RPMI8226 (cell line): ENCODE results near the gene CLDN9.
A peak's percentile ranks its signal among the peaks of the same experiment; 100 is the strongest.
"Not testable (repeated sequence)": the region's sequence is repeated elsewhere in the genome, so short reads cannot be mapped to it uniquely, and the experiment has no call there.

Source experiments
- DNase-seq: peaks from one replicate; pipeline ENCODE4 v3.0.0-alpha.2; 2015

CLDN9 gene

DNA sequence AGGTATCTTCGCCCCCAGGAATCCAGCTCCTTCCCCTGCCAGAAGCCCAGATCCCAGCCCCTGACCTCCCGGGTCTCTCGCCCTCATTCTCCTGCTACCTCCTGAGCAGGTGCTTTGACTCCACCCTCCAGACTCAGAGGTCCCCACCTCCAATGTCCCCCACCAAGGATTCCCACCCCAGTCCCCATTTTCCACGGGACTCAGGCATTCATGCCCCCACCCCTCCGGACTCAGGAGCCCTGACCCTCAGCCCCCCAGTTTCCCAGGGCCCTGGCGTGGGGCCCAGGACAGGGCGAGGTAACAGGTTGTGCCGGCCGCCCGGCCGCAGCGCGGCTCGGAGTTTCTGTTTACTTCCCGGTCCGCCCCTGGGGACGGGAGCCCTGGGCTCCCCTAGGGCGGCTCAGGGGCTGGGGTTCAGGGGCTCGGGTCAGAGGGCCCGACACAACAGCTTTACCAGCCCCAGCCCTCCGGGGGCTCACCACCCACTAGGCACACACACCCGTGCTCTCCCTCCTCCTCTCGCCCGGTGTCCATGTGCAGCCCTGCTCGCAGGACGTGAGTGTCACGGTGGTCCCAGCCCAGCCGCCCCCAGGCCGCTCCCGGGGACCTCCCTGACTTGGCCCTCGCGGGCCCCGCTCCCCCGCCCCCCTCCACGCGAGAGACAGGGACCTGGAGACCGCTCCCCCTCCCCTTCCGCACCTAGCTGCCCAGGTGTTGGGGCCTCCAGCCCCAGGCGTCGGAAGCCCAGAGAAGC lies 23.4 kb downstream of the CLDN9 start:
- DNase-seq: no peak

DNA sequence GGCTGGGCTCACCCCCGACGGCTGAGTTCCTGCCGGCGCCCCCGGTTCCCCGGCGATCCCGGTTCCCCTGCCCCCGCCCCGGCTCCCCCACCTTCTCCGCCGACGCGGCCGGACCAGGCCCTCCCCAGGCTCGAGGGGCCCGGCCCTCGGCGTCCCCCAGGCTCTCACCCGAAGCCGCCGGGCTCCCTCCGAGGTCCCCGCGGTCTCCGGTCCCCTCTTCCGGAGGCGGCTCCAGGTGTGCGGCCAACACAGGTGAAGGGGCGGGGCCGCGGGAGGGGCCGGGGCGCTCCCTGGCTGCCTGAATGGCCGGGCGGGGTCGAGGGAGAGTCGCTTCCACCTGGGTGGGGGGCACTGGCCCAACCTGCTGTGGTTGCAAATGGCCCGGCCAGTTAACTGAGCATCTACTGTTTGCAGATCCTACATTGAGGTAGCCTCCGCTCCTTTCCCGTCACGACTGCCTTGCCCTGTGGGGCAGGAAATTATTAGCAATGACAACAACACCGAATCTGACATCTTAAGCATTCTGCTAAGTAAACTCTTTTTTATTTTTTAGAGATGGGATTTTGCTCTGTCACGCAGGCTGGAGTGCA lies 24.1 kb downstream of the CLDN9 start, which contains the start of gene BICDL2:
TSS of gene BICDL2 (minus strand) at position 219 of the 590 bp plus-strand sequence. CDS start 1,448 bp downstream, outside the sequence.
- no peak for DNase-seq

DNA sequence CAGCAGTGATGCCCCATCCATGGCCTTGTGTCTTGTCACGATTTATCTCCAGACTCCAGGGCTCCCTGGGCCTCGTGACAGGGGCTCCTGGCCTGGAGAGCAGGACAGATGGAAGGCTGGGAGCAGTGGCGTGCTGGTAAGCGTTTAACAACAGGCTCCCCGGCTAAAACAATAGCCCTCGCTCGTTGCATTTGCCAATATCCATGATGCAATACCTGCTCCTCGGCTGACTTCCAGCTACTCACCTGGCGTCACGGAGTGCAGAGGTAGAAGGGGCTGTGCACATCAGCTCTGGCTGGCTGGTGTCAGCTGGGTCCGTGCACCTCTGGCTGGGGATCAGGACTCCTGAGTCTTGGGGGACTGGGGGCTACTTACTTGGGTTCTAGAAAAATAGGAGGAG lies 25.5 kb downstream of the CLDN9 start:
- peak; percentile 40 for DNase-seq

DNA sequence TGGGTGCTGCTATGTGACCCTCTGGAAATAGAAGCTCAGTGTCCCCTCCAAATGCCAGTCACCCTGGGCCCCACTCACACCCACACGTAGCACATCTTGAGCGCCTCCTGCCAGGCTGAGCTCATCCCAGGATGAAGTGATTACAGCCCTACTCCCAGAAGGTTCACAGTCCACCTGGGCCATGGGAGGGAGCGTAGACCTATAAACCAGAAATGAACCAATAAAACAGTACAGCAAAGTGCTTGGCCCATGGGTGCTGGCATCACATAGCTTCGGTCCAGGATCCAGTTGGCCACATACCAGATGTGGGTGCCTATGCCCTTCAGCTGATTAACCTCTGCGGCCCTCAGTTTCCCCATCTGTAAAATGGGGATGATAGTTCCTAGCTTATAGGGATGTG lies 26.2 kb downstream of the CLDN9 start:
- DNase-seq: no peak

DNA sequence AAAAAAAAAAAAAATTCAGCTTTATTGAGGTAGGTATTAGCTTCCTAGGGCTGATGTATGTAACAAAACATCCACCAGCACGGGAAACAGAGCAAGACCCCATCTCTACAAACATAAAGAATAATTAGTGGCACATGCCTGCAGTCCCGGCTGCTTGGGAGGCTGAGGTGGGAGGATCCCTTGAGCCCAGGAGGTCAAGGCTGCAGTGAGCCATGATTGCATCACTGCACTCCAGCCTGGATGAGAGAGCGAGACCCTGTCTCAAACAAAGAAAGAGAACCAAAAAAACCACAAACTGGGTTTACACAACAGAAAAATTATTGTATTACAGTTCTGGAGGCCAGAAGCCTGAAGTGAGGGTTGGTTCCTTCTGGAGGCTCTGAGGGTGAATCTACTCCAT lies 29.7 kb downstream of the CLDN9 start:
- no peak for DNase-seq

DNA sequence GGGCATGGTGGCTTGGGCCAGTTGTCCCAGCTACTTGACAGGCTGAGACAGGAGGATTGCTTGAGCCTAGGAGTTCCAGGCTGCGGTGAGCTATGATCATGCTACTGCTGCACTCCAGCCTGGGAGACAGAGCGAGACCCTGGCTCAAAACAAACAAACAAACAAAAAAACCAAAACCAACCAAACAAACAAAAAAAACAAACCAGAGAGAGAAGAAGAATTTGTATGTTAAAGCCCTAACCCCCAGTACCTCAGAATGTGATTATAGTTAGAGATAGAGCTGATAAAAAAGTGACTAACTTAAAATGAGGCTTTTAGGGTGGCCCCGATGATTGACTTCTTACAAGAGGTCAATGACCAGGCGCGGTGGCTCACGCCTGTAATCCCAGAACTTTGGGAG lies 32.0 kb downstream of the CLDN9 start:
- no peak for DNase-seq

DNA sequence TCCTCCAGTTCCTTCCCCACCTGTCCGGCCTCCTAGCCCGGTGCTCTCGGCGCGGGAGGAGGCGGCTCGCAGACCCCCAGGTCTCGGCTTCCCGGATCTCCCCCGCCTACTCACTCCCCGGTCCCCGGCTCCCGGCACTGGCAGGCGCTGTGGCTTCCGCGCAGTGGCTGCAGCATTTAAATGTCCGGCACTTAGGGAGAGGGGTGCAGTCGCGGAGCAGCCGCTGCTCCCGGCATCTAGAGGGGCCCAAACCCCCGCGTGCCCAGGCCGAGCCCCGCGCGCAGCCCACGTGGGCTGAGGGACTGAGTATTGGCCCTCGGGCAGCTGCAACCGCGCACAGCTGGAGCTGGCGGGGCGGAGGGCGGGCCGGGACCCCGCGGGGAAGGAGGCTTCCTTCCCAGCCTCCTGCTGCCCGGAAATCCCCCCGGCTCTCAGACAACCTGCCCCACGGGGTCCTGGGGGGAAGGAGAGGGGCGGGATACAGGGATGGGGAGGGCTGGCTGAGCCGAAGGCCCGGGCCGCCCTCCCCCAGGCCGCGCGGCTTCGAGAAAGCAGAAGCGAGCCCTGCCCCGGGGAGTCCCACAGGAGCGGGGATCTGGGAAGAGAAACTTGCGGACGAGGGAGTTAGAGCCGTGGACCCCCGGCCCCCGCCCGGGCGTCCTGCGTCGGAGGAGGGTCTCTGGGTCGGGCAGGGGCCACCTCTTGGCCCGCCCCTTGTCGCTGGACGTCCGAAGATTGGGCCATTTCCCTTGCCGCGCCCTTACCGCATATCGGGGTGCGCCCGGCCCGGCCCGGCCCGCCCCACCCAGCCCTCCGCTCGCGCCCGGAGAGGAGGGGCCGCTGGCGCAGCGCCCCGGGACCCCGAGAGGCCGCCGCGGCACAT lies 33.3 kb downstream of the CLDN9 start, which contains the start of gene MMP25:
TSS of gene MMP25 (plus strand) at position 804 of the 883 bp plus-strand sequence. CDS start 357 bp downstream, outside the sequence.
- peak; percentile 60 for DNase-seq

DNA sequence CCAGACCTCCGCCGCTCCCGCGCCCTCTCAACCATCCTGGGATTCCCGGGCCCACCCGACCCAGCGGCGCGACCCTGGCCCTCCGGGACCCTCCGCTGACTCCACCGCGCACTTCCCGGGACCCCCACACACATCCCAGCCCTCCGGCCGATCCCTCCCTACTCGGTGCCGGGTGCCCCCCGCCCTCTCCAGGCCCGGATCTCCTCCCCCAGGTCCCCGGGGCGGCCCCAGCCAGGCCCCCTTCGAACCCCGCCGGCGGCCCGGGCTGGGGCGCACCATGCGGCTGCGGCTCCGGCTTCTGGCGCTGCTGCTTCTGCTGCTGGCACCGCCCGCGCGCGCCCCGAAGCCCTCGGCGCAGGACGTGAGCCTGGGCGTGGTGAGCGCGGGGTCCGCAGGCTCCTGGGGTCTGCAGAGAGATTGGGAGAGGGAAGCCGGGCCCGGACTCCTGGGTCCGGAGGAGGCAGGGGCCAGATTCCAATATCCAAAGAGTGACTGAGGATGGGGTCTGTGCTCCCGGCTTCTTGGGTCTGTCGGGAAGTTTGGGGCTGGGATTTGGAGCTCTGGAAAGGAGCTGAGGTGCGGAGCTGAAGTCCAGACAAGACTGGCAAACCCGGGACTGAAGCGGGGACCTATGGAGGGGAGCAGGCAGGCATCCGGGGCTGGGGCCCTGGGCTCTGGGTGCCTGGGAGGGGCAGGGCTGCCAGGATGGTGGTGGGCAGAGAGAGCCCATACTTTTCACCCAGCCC lies 34.1 kb downstream of the CLDN9 start:
- DNase-seq: no peak

DNA sequence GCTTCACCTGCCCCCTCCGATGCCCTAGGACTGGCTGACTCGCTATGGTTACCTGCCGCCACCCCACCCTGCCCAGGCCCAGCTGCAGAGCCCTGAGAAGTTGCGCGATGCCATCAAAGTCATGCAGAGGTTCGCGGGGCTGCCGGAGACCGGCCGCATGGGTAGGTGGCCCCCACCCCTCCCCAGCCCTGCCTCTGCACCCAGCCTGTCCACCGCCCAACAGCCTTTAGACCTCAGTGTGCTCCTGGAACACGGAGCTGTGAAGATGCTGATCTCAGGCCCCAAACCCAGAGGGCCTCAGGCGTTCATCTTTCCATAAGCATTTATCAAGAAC lies 34.6 kb downstream of the CLDN9 start:
- no peak for DNase-seq

DNA sequence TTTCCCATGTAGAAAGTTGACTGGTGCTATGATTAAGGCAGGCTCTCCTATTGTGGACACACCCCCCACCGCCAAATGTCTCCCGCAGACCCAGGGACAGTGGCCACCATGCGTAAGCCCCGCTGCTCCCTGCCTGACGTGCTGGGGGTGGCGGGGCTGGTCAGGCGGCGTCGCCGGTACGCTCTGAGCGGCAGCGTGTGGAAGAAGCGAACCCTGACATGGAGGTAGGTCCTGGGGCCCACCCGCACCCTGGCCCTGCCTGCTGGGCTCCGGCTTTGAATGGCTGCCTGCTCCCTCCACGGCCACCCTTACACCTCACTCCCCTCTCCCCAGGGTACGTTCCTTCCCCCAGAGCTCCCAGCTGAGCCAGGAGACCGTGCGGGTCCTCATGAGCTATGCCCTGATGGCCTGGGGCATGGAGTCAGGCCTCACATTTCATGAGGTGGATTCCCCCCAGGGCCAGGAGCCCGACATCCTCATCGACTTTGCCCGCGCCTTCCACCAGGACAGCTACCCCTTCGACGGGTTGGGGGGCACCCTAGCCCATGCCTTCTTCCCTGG lies 37.3 kb downstream of the CLDN9 start:
- no peak for DNase-seq

DNA sequence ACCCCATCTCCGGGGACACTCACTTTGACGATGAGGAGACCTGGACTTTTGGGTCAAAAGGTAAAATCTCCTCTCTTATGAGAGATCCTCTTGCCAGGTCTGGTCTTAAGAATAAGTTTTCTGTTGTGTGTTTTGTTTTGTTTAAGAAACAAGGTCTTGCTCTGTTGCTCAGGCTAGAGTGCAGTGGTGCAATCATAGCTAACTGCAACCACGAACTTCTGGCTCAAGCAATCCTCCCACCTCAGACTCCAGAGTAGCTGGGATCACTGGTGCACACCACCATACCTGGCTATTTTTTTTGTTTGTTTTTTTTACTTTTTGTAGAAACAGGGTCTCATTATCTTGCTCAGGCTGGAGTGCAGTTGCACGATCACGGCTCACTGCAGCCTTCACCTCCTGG lies 37.8 kb downstream of the CLDN9 start:
- no peak for DNase-seq

DNA sequence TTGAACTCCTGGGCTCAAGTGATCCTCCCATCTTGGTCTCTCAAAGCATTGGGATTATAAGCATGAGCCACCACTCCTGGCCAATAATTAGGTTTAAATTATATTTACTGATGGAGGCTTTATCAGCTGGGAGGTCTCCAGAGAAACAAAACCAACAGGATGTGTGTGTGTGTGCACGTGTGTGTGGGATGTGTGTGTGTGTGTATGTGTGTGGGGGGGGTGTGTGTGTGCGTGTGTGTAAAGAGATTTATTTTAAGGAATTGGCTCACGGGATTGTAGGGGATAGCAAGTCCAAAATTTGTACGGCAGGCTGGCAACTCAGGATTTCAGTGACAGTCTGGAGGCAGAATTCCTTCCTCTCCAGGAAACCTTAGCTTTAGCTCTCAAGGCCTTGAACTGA lies 38.3 kb downstream of the CLDN9 start:
- no peak for DNase-seq

DNA sequence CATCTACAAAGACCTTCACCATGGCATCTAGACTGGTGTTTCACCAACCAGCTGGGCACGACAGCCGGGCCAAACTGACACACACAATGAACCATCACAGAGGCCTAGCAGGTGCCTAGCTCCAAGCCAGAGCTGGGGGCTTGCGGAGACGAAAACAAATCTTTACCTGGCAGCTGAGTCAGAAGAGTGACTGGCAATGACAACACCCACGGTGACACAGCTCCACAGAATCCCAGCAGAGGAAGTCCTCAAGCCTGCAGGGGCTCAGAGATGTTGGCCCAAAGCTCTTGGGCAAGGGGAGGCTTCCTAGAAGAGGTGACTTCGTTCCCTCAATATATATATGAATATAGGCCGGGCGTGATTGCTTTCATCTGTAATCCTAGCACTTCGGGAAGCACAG lies 38.8 kb downstream of the CLDN9 start:
- no peak for DNase-seq

DNA sequence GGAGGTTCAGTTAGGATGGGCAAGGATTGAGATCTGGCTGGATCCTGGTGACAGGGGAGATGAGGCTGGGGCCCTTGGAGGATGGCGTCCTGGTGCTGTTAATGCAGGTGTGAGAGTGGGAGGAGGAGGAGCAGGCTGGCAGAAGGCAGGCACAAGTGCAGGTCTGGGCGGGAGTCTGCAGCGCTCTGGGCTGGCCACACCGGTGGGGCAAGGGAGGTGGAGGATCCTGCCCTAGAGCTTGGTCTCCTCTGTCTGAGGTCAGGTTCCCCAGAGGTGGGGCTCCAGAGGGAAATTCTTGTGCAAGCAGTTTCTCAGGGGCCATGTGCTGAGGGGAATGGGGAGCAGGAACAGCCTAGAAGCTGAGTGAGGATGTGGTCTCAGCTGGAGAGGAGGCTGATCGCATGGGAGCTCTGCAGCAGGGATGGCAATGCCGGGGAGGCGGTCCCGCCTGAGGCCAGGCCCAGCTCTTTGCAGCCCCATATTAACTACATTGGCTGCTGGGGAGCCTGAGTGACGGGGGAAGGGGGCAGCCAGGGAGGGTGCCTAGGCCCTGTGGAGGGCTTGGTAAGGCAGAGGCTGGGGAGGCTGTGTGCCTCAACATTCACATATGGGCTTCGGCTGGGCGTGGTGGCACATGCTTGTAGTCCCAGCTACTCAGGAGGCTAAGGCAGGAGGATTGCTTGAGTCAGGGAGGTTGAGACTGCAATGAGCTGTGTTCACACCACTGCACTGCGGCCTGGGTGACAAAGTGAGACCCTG lies 40.0 kb downstream of the CLDN9 start:
- not testable (repeated sequence) for DNase-seq

DNA sequence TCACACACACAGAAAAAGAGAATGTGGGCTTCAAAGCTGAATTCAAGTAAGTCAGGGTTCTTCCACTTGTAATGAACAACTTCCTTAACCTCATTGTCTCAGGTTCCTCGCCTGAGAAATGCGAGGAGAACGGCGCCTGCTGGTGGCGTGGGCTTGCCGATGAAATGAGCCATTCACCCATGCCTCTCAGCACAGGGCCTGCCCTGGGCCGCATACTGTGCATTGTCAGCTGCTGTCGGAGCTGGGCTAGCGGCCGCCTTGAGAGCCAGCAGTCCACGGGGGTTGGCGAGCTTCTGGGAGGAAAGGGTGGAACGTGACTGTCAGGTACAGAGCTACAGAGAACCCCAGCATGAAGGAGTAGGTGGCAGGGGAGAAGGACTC lies 40.6 kb downstream of the CLDN9 start:
- not testable (repeated sequence) for DNase-seq

DNA sequence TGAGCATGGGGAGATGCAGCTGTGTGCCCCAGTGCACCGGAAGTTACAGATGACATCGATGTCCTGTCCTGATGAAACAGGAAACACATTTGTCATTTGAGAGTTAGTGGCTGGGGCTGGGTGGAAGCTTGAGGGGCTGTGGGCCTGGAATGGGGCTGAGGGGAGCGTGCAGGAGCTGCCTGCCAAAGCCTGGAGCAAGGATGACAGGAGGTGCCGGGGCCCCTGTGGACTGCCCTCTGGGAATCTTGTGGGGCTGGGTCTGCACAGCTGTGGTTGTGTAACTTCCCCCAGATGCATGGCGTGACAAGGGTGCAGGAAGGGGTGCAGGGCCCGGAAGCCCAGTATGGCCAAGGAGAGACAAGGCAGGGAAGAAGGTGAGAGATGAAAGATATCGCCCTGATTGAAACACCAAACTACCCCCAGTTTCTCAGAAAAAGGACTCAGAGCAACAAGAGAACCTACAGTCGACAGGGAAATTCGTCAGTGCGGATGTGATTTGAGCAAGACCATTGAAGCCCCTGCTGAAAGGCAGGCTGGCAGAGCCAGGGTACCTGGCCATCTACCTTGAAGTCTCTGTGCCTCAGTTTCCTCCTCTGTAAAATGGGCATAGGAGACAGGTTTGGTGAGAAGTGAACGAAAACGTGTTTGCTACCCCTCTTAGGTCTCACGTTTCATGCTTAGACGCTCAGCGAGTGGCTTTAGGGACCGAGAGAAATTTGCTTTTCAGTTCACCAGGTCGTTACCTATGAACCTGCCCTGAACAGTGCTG lies 42.4 kb downstream of the CLDN9 start:
- DNase-seq: peak; percentile 34

DNA sequence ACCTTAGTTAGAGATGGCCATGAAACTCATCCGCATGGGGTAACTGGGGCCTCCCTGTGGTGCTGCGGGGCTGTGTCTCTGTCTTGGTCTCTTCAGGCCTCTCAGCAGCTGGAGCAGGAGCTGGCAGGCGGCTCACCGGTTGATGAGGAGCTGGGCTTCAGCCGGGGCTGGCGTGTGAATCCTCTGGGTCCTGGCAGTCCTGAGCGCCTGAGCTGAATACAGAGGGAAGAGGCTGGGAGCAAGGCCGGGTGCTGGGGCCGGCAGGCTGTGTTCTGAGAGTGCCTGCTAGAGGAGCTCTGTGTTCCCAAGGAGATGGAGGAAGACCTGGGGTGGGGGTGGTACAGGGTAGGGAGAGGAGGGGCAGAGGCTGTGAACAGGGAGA lies 43.0 kb downstream of the CLDN9 start:
- not testable (repeated sequence) for DNase-seq

DNA sequence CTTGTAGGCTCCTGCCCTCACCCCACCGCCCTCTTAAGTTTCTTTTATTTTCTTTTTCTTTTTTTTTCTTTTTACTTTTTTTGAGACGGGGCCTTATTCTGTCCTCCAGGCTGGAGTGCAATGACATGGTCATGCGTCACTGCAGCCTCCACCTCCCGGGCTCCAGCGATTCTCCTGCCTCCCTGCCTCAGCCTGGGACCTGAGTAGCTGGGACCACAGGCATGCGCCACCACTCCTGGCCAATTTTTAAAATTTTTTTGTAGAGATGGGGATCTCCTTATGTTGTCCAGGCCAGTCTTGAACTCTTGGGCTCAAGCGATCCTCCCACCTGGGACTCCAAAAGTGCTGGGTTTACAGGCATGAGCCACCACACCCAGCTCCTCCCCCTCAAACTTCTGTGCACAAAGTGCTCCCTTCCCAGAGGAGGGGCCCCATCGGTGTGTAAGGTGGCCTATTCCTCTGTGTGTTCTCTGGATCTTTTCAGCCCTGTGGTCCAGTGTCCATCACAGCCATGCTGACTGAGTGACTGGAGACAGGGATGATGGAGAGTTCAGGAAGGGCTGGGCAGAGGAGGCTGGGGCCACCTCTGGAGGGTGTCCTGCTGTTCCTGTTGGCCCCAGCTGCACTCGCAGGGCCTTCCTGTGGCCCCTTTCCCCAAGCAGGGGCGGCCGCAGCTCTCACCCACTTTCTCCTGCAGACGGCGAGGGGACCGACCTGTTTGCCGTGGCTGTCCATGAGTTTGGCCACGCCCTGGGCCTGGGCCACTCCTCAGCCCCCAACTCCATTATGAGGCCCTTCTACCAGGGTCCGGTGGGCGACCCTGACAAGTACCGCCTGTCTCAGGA lies 43.8 kb downstream of the CLDN9 start:
- no peak for DNase-seq

DNA sequence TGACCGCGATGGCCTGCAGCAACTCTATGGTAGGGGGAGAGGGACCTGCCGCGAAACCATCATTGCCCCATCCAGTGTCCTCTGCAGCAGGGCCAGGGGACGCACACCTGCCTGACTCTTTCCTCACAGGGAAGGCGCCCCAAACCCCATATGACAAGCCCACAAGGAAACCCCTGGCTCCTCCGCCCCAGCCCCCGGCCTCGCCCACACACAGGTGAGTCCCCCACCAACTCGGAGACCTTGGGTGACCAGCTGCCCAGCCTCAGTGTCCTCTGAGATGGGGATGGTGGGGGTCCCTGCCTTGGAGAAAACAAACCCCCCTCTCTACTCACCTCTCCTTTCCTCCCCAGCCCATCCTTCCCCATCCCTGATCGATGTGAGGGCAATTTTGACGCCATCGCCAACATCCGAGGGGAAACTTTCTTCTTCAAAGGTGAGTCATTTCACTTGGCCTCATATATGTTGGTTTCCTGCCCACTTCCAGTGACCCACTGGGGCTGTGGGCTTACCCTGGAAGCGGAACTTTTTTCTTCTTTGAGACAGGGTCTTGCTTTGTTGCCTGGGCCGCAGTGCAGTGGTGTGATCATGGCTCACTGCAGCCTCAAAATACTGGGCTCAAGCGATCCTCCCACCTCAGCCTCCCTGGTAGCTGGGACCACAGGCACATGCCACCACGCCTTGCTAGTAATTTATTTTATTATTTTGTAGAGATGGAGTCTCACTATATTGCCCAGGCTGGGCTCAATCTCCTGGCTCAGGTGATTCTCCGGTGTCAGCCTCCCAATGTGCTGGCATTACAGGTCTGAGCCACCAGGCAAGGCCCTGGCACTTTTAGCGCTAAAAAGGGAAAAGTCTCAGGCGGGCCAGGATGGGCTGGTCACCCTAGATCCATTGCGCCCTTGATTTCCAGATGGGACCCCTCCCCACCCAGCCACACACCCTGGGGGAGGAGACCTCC lies 44.7 kb downstream of the CLDN9 start:
- DNase-seq: no peak
